ENCODE data around the gene USP25.

USP25 gene

GRCh38 chr21:15688016-15688415 is 41.8 kb upstream of the USP25 start:
- TF ChIP-seq REST (IDR thresholded peaks at IDR 0.05; ENCODE audit: insufficient replicate concordance, low read depth) (no peak), GABPA (IDR thresholded peaks at IDR 0.05; ENCODE audit: low read depth) (no peak), SPI1 (IDR thresholded peaks at IDR 0.05; ENCODE audit: borderline replicate concordance, low read depth) (no peak), POLR2AphosphoS5 (IDR thresholded peaks at IDR 0.05; ENCODE audit: low read depth) (no peak), CTCF (IDR thresholded peaks at IDR 0.05; ENCODE audit: insufficient read depth, low read length) (no peak)
- Histone ChIP-seq H3K4me3 (replicated peaks; ENCODE audit: insufficient read depth, low read length) (no peak overlapping the region), H3K27me3 (ENCODE audit: insufficient read depth, poor library complexity, severe bottlenecking) (no peaks in the 10 kb centered on the region), H3K27ac (replicated peaks) (no peak overlapping the region; the same call in 1 of the 2 replicates)
- DNase-seq (ENCODE audit: low read depth in 1 of 2, low spot score in 1 of 2), result no peak

- Histone ChIP-seq H3K27me3 (ENCODE audit: insufficient read depth, poor library complexity, severe bottlenecking) (no peaks in the 10 kb centered on the region), H3K4me3 (replicated peaks; ENCODE audit: insufficient read depth, low read length) (no peak overlapping the region), H3K27ac (replicated peaks) (no peak overlapping the region)
- peak in 1 of 2 experiments; percentile 39 for DNase-seq (ENCODE audit: low read depth in 1 of 2, low spot score in 1 of 2)
- TF ChIP-seq GABPA (IDR thresholded peaks at IDR 0.05; ENCODE audit: low read depth) (no peak), REST (IDR thresholded peaks at IDR 0.05; ENCODE audit: insufficient replicate concordance, low read depth) (no peak), SPI1 (IDR thresholded peaks at IDR 0.05; ENCODE audit: borderline replicate concordance, low read depth) (no peak; the same call in 1 of the 2 replicates), CTCF (IDR thresholded peaks at IDR 0.05; ENCODE audit: insufficient read depth, low read length) (no peak), POLR2AphosphoS5 (IDR thresholded peaks at IDR 0.05; ENCODE audit: low read depth) (no peak; the same call in 1 of the 2 replicates)
These were observed 41.0 kb upstream of the USP25 start for GRCh38 chr21:15688809-15689208.

- no peak overlapping the region for H3K27ac ChIP-seq (replicated peaks)
- no peak for DNase-seq (ENCODE audit: low read depth in 1 of 2, low spot score in 1 of 2)
- H3K4me3 ChIP-seq (replicated peaks; ENCODE audit: insufficient read depth, low read length), result no peak overlapping the region
- H3K27me3 ChIP-seq (ENCODE audit: insufficient read depth, poor library complexity, severe bottlenecking), result no peaks in the 10 kb centered on the region
- TF ChIP-seq CTCF (IDR thresholded peaks at IDR 0.05; ENCODE audit: insufficient read depth, low read length), result no peak
- TF ChIP-seq POLR2AphosphoS5 (IDR thresholded peaks at IDR 0.05; ENCODE audit: low read depth), result no peak
- TF ChIP-seq REST (IDR thresholded peaks at IDR 0.05; ENCODE audit: insufficient replicate concordance, low read depth), result no peak
- no peak for TF ChIP-seq GABPA (IDR thresholded peaks at IDR 0.05; ENCODE audit: low read depth)
- no peak for TF ChIP-seq SPI1 (IDR thresholded peaks at IDR 0.05; ENCODE audit: borderline replicate concordance, low read depth)
These were observed 37.1 kb upstream of the USP25 start for GRCh38 chr21:15692711-15693110.
